HepG2 (cell line): ENCODE data around the gene MAOB.

ENCODE experiments used
- ELF4 ChIP-seq: sonication (generic); formaldehyde crosslinking; IDR thresholded peaks from 2 replicates; pipeline ENCODE4 v1.5.0; 2020; ENCODE audit warnings: missing genetic modification reagents, mild to moderate bottlenecking, moderate library complexity, borderline replicate concordance
- EZH2 ChIP-seq: conservative IDR thresholded peaks from 2 replicates; pipeline ENCODE4 v1.6.1; 2012; ENCODE audit warnings: mild to moderate bottlenecking, low read depth, low read length, moderate library complexity
- KMT2A ChIP-seq: sonication (generic); formaldehyde crosslinking; IDR thresholded peaks from 2 replicates; pipeline ENCODE4 v1.4.0; 2020; ENCODE audit warnings: missing genetic modification reagents
- POLR2A ChIP-seq, 2 experiments: IDR thresholded peaks; 2 replicates each; pipeline ENCODE4 v1.6.1; 2011; ENCODE audit warnings: low read depth in 2 of 2, low read length in 2 of 2, mild to moderate bottlenecking in 1 of 2, moderate library complexity in 1 of 2; ENCODE audit not compliant: insufficient read depth in 1 of 2
- RAD21 ChIP-seq: fragments of 450-650 bp; formaldehyde crosslinking; IDR thresholded peaks from 2 replicates; pipeline ENCODE4 v1.5.0; 2020; ENCODE audit warnings: mild to moderate bottlenecking
- RNF2 ChIP-seq: fragments of 450-650 bp; conservative IDR thresholded peaks from 2 replicates; pipeline ENCODE4 v1.6.1; 2016; ENCODE audit warnings: low read depth
- TCF7L2 ChIP-seq: IDR thresholded peaks from 2 replicates; pipeline ENCODE4 v1.6.1; 2011; ENCODE audit warnings: mild to moderate bottlenecking, low read depth, low read length, moderate library complexity
- ZNF567 ChIP-seq: sonication (generic); formaldehyde crosslinking; IDR thresholded peaks from 2 replicates; pipeline ENCODE4 v1.8.1; 2023; ENCODE audit warnings: mild to moderate bottlenecking, missing genetic modification reagents, borderline replicate concordance
- ZNF670 ChIP-seq: sonication (generic); formaldehyde crosslinking; IDR thresholded peaks from 2 replicates; pipeline ENCODE4 v1.8.0; 2022; ENCODE audit warnings: mild to moderate bottlenecking, missing genetic modification reagents, borderline replicate concordance
- ZNF75D ChIP-seq: sonication (generic); formaldehyde crosslinking; IDR thresholded peaks from 2 replicates; pipeline ENCODE4 v1.8.1; 2023; ENCODE audit warnings: missing genetic modification reagents, mild to moderate bottlenecking, borderline replicate concordance
- TF ChIP-seq, protein P1 (sequence below): sonication (generic); formaldehyde crosslinking; IDR thresholded peaks from 2 replicates; pipeline ENCODE4 v1.5.1; 2020; ENCODE audit warnings: missing genetic modification reagents, mild to moderate bottlenecking, borderline replicate concordance
- TF ChIP-seq, protein P2 (sequence below): sonication (generic); formaldehyde crosslinking; IDR thresholded peaks from 2 replicates; pipeline ENCODE4 v1.5.0; 2020; ENCODE audit warnings: mild to moderate bottlenecking, missing genetic modification reagents, moderate library complexity
- TF ChIP-seq, protein P3 (sequence below): sonication (generic); formaldehyde crosslinking; IDR thresholded peaks from 2 replicates; pipeline ENCODE4 v1.5.0; 2020; ENCODE audit warnings: missing genetic modification reagents

DNA sequence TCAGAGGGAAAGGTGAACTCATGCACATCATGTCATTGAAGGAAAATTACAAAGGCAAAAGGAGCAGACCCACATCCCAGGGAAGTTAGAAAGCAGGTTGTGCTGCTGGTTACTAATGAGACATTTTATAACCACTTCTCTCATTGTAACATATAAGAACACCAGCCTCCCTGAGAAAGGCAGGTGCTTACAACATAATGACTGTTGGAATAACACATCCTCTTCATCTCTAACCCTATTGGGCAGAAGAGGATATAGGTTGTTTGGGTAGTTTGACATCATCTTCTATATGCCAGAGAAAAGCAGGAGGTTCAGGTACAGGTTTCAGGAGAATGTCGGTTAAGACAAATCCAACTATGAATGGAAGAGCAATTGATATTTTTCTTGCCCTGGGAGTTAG lies 148.6 kb downstream of the MAOB start:
- TF ChIP-seq ZNF670 (CRISPR knock-in tag) (no peak), KMT2A (CRISPR knock-in tag) (no peak), RNF2 (no peak), ELF4 (CRISPR knock-in tag) (no peak), EZH2 (no peak), TCF7L2 (no peak), ZNF75D (CRISPR knock-in tag) (no peak), POLR2A (IDR thresholded peaks at IDR 0.05; ENCODE audit: insufficient read depth in 1 of 2, low read depth in 2 of 2, low read length in 2 of 2) (no peak), RAD21 (CRISPR knock-in tag) (no peak), ZNF567 (CRISPR knock-in tag) (no peak)
- TF ChIP-seq, protein P1, sequence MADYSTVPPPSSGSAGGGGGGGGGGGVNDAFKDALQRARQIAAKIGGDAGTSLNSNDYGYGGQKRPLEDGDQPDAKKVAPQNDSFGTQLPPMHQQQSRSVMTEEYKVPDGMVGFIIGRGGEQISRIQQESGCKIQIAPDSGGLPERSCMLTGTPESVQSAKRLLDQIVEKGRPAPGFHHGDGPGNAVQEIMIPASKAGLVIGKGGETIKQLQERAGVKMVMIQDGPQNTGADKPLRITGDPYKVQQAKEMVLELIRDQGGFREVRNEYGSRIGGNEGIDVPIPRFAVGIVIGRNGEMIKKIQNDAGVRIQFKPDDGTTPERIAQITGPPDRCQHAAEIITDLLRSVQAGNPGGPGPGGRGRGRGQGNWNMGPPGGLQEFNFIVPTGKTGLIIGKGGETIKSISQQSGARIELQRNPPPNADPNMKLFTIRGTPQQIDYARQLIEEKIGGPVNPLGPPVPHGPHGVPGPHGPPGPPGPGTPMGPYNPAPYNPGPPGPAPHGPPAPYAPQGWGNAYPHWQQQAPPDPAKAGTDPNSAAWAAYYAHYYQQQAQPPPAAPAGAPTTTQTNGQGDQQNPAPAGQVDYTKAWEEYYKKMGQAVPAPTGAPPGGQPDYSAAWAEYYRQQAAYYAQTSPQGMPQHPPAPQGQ = no peak
- TF ChIP-seq, protein P2, sequence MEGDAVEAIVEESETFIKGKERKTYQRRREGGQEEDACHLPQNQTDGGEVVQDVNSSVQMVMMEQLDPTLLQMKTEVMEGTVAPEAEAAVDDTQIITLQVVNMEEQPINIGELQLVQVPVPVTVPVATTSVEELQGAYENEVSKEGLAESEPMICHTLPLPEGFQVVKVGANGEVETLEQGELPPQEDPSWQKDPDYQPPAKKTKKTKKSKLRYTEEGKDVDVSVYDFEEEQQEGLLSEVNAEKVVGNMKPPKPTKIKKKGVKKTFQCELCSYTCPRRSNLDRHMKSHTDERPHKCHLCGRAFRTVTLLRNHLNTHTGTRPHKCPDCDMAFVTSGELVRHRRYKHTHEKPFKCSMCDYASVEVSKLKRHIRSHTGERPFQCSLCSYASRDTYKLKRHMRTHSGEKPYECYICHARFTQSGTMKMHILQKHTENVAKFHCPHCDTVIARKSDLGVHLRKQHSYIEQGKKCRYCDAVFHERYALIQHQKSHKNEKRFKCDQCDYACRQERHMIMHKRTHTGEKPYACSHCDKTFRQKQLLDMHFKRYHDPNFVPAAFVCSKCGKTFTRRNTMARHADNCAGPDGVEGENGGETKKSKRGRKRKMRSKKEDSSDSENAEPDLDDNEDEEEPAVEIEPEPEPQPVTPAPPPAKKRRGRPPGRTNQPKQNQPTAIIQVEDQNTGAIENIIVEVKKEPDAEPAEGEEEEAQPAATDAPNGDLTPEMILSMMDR = no peak
- TF ChIP-seq, protein P3, sequence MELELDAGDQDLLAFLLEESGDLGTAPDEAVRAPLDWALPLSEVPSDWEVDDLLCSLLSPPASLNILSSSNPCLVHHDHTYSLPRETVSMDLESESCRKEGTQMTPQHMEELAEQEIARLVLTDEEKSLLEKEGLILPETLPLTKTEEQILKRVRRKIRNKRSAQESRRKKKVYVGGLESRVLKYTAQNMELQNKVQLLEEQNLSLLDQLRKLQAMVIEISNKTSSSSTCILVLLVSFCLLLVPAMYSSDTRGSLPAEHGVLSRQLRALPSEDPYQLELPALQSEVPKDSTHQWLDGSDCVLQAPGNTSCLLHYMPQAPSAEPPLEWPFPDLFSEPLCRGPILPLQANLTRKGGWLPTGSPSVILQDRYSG (CRISPR knock-in tag) = no peak
